IMR-90 (cell line): Measurements from ENCODE around the gene IGF1R. TPM values are rescaled to one million over a fixed set of nuclear protein-coding genes. Genes with fewer than 3 reads are reported as not detected.

ENCODE experiments used
- ATAC-seq: fragments of 200-7000 bp; cut with Tn5 transposase; 2 replicates; pipeline ENCODE4 v1.9.1; 2020; ENCODE audit warnings: low read depth, mild to moderate bottlenecking, moderate library complexity
- BruUV-seq: library from RNA; stranded (reverse); fragments of 400-500 nt; replicated peaks from 2 replicates; lab custom pipeline; 2021; lab: Mats Ljungman, UMichigan
- CTCF ChIA-PET: fragments of 300-600 bp; formaldehyde crosslinking; extraction: SDS; loops from one replicate; lab custom pipeline; 2021; ENCODE audit warnings: antibody characterized with exemption; lab: Yijun Ruan, JAX
- POLR2A ChIA-PET: fragments of 300-600 bp; sonication (Branson Sonifier 250); formaldehyde crosslinking; loops from one replicate; lab custom pipeline; 2022; ENCODE audit warnings: antibody characterized with exemption; ENCODE audit not compliant: unreplicated experiment; lab: Charles Lee
- DNase-seq: peaks from one replicate; pipeline ENCODE4 v3.0.0; 2013
- H2AFZ ChIP-seq: replicated peaks from 2 replicates; pipeline ENCODE3; 2013; ENCODE audit warnings: low read length, mild to moderate bottlenecking; ENCODE audit not compliant: poor library complexity
- H2AK5ac ChIP-seq: 2 replicates; pipeline ENCODE4 v1.6.1; 2013; ENCODE audit warnings: low read depth, low read length, inconsistent platforms
- H2AK9ac ChIP-seq: replicated peaks from 2 replicates; pipeline ENCODE3; 2013; ENCODE audit warnings: mild to moderate bottlenecking, low read depth, low read length, moderate library complexity; ENCODE audit not compliant: poor library complexity
- H2BK120ac ChIP-seq: 2 replicates; pipeline ENCODE4 v1.6.1; 2013; ENCODE audit warnings: low read depth, low read length, inconsistent platforms
- H2BK15ac ChIP-seq: 3 replicates; pipeline ENCODE4 v1.6.1; 2013; ENCODE audit warnings: low read depth, low read length, inconsistent platforms
- H2BK20ac ChIP-seq: 2 replicates; pipeline ENCODE4 v1.6.1; 2013; ENCODE audit warnings: low read depth, mild to moderate bottlenecking, inconsistent platforms, low read length, moderate library complexity
- H2BK5ac ChIP-seq: 2 replicates; pipeline ENCODE4 v1.6.1; 2013; ENCODE audit warnings: mild to moderate bottlenecking, low read depth, low read length, inconsistent platforms; ENCODE audit not compliant: poor library complexity, severe bottlenecking
- H3K14ac ChIP-seq: replicated peaks from 2 replicates; pipeline ENCODE4 v1.6.1; 2013; ENCODE audit warnings: low read depth, low read length, inconsistent platforms
- H3K18ac ChIP-seq: 2 replicates; pipeline ENCODE4 v1.6.1; 2013; ENCODE audit warnings: low read depth, low read length, control low read depth
- H3K23ac ChIP-seq: 2 replicates; pipeline ENCODE4 v1.6.1; 2013; ENCODE audit warnings: low read depth, low read length, inconsistent platforms
- H3K27ac ChIP-seq: 2 replicates; pipeline ENCODE4 v1.5.1; 2013; ENCODE audit warnings: mild to moderate bottlenecking, control low read depth, low read length; ENCODE audit not compliant: insufficient read depth
- H3K27me3 ChIP-seq: 2 replicates; pipeline ENCODE4 v1.6.1; 2013; ENCODE audit warnings: low read length; ENCODE audit not compliant: control insufficient read depth, insufficient read depth
- H3K36me3 ChIP-seq: 2 replicates; pipeline ENCODE4 v1.6.1; 2013; ENCODE audit warnings: low read length, mixed read lengths; ENCODE audit not compliant: control insufficient read depth, insufficient read depth
- H3K4ac ChIP-seq: 2 replicates; pipeline ENCODE4 v1.6.1; 2013; ENCODE audit warnings: low read depth, low read length, inconsistent platforms
- H3K4me1 ChIP-seq: 2 replicates; pipeline ENCODE4 v1.6.1; 2013; ENCODE audit warnings: low read length, mixed read lengths; ENCODE audit not compliant: control insufficient read depth, insufficient read depth
- H3K4me2 ChIP-seq: 2 replicates; pipeline ENCODE4 v1.6.1; 2013; ENCODE audit warnings: low read depth, mild to moderate bottlenecking, control low read depth, low read length, moderate library complexity
- H3K4me3 ChIP-seq: 2 replicates; pipeline ENCODE4 v1.5.1; 2013; ENCODE audit warnings: low read depth, mild to moderate bottlenecking, control low read depth, low read length, moderate library complexity; ENCODE audit not compliant: insufficient read depth
- H3K56ac ChIP-seq: 2 replicates; pipeline ENCODE4 v1.6.1; 2013; ENCODE audit warnings: low read length, inconsistent platforms; ENCODE audit not compliant: insufficient read depth; ENCODE audit errors: extremely low read depth
- H3K79me1 ChIP-seq, 2 experiments: 2 replicates each; pipeline ENCODE4 v1.6.1; 2013; ENCODE audit warnings: low read length in 2 of 2, inconsistent platforms in 1 of 2, low read depth in 1 of 2
- H3K9ac ChIP-seq: 2 replicates; pipeline ENCODE4 v1.6.1; 2013; ENCODE audit warnings: low read depth, low read length, control low read depth
- H3K9me1 ChIP-seq: 2 replicates; pipeline ENCODE4 v1.6.1; 2013; ENCODE audit warnings: low read length, inconsistent platforms; ENCODE audit not compliant: insufficient read depth
- H3K9me3 ChIP-seq: 2 replicates; pipeline ENCODE4 v1.6.1; 2013; ENCODE audit warnings: low read length; ENCODE audit not compliant: control insufficient read depth, insufficient read depth
- H4K20me1 ChIP-seq: 2 replicates; pipeline ENCODE4 v1.6.1; 2013; ENCODE audit warnings: low read length, inconsistent platforms; ENCODE audit not compliant: insufficient read depth
- H4K5ac ChIP-seq: 2 replicates; pipeline ENCODE4 v1.6.1; 2013; ENCODE audit warnings: mild to moderate bottlenecking, low read depth, low read length, control low read depth
- H4K8ac ChIP-seq, 2 experiments: 2 replicates each; pipeline ENCODE4 v1.6.1; 2013; ENCODE audit warnings: low read depth in 2 of 2, low read length in 2 of 2, control low read depth in 1 of 2, inconsistent platforms in 1 of 2
- H4K91ac ChIP-seq: 2 replicates; pipeline ENCODE4 v1.6.1; 2013; ENCODE audit warnings: low read depth, low read length, inconsistent platforms; ENCODE audit not compliant: insufficient read depth
- FOS ChIP-seq: fragments of 150-350 bp; IDR thresholded peaks from 2 replicates; pipeline ENCODE4 v1.6.1; 2016; ENCODE audit warnings: low read depth, low read length
- MAFK ChIP-seq: IDR thresholded peaks from 2 replicates; pipeline ENCODE4 v1.6.1; 2012; ENCODE audit warnings: low read depth, low read length, improper control_type of control experiment
- WGBS, 2 experiments: methylation state at CpG; one replicate each; pipeline versions ENCODE4 v1.1.5 to v1.1.7; 2013; ENCODE audit warnings: missing lambda C conversion rate in 2 of 2; ENCODE audit not compliant: insufficient read length in 1 of 2; ENCODE audit errors: extremely low coverage in 2 of 2; 5-methylcytosine and 5-hydroxymethylcytosine counted together
- dilution Hi-C: fragments of 300-500 bp; cut with HindIII; formaldehyde crosslinking; loops from one replicate; pipeline ENCODE4 v1.14.3; 2018; ENCODE audit warnings: low sequenced_read_pairs; ENCODE audit not compliant: unreplicated experiment
- in situ Hi-C: fragments of 300-500 bp; cut with MboI; formaldehyde crosslinking; loops from 3 replicates; pipeline ENCODE4 v1.14.3; 2019; ENCODE audit warnings: low sequenced_read_pairs, inconsistent platforms, mixed read lengths
- intact Hi-C: fragments of 100-400 bp; cut with micrococcal nuclease; formaldehyde crosslinking; loops from 2 replicates; pipeline ENCODE4 v1.10.0; 2022
- polyA plus RNA-seq, 3 experiments: library from polyadenylated mRNA; depleted of rRNA; stranded (reverse); fragments of >200 nt; gene quantifications; 2 replicates each; pipeline ENCODE4 v1.2.3, GENCODE V29; 2012; ENCODE audit warnings: low replicate concordance in 1 of 3
- total RNA-seq: library from RNA; depleted of rRNA; stranded (reverse); fragments of >200 nt; gene quantifications from 2 replicates; pipeline ENCODE4 v1.2.3, GENCODE V29; 2012

Gene IGF1R
- total and polyA plus RNA-seq, 2 of the 4 experiments (the other 2 are of a cell fraction) = 24.0 to 24.9 TPM

GRCh38 chr15:98827217-98827616 is 178.9 kb downstream of the IGF1R start:
- H4K8ac ChIP-seq = no peak overlapping the region
- H2BK5ac ChIP-seq = no peak overlapping the region
- ChIA-PET CTCF (no interaction called here), POLR2A (no interaction called here)
- no peak overlapping the region for H2BK20ac ChIP-seq
- H2AFZ ChIP-seq = no peak overlapping the region
- H4K20me1 ChIP-seq = peaks cover 21% of the 10 kb centered on the region; the same call in 1 of the 2 replicates
- no peak overlapping the region for H3K4ac ChIP-seq
- no peak overlapping the region for H3K9ac ChIP-seq
- H3K4me2 ChIP-seq = no peak overlapping the region
- H3K36me3 ChIP-seq = peaks cover 9% of the 10 kb centered on the region
- H3K9me3 ChIP-seq = peaks cover 44% of the 10 kb centered on the region
- no peak overlapping the region for H3K4me3 ChIP-seq
- H3K79me1 ChIP-seq = peaks cover 65 to 68% of the 10 kb centered on the region in 2 experiments
- H3K23ac ChIP-seq = no peak overlapping the region
- no CpG with 5 or more reads among the region's 3 CpGs for WGBS, 2 experiments
- H3K4me1 ChIP-seq = peaks cover 8% of the 10 kb centered on the region
- in situ Hi-C loops = no loop called here
- no peak for DNase-seq
- H2BK15ac ChIP-seq = no peak overlapping the region
- ATAC-seq = no peak
- H2AK9ac ChIP-seq = no peak overlapping the region
- BruUV-seq = no TSS peak
- no peak overlapping the region for H4K5ac ChIP-seq
- peak; percentile 18; the same call in 1 of the 2 replicates for TF ChIP-seq MAFK
- no peak for TF ChIP-seq FOS
- peaks cover 4% of the 10 kb centered on the region; the same call in 1 of the 2 replicates for H3K9me1 ChIP-seq
- dilution Hi-C loops = no loop called here
- H2BK120ac ChIP-seq = no peak overlapping the region
- H3K56ac ChIP-seq = no peak overlapping the region
- H3K27ac ChIP-seq = no peak overlapping the region
- intact Hi-C loops = no loop called here
- H3K18ac ChIP-seq = no peak overlapping the region
- no peaks in the 10 kb centered on the region for H3K27me3 ChIP-seq
- H2AK5ac ChIP-seq = no peak overlapping the region
- H3K14ac ChIP-seq = no peak overlapping the region
- no peak overlapping the region for H4K91ac ChIP-seq
